ENCODE data around the gene CUL1.
A peak's percentile ranks its signal among the peaks of the same experiment; 100 is the strongest.

Gene CUL1

GRCh38 chr7:148696787-148697186 is 1.9 kb upstream of the CUL1 start:
- CTCF ChIA-PET = no interaction called here
- POLR2A ChIA-PET = no interaction called here
- TF ChIP-seq TARDBP (IDR thresholded peaks at IDR 0.05) (no peak), LEF1 (IDR thresholded peaks at IDR 0.05; ENCODE audit: borderline replicate concordance) (no peak), HDGF (IDR thresholded peaks at IDR 0.05; ENCODE audit: borderline replicate concordance) (no peak), SUZ12 (IDR thresholded peaks at IDR 0.05) (no peak), SP1 (IDR thresholded peaks at IDR 0.05) (no peak), BHLHE40 (IDR thresholded peaks at IDR 0.05; ENCODE audit: borderline replicate concordance) (no peak), CTBP1 (IDR thresholded peaks at IDR 0.05; ENCODE audit: borderline replicate concordance) (no peak), FOXA1 (IDR thresholded peaks at IDR 0.05) (no peak), ELF4 (IDR thresholded peaks at IDR 0.05) (no peak), ARNT (IDR thresholded peaks at IDR 0.05) (no peak), PKNOX1 (IDR thresholded peaks at IDR 0.05) (no peak), NFRKB (IDR thresholded peaks at IDR 0.05) (no peak), L3MBTL2 (conservative IDR thresholded peaks at IDR 0.05) (no peak), FOXM1 (IDR thresholded peaks at IDR 0.05; ENCODE audit: borderline replicate concordance) (no peak), ZNF384 (IDR thresholded peaks at IDR 0.05) (no peak), FOXK2 (IDR thresholded peaks at IDR 0.05) (no peak)

GRCh38 chr7:148697256-148698006 is 1.3 kb upstream of the CUL1 start:
- TF ChIP-seq NFRKB (IDR thresholded peaks at IDR 0.05) = no peak
- TF ChIP-seq L3MBTL2 (conservative IDR thresholded peaks at IDR 0.05) = peak; percentile 62
- no peak for DNase-seq (ENCODE audit: extremely low spot score)
- ChIA-PET CTCF (interaction anchor here (0.7 kb wide), 1 partner anchor 141 kb away, joined by 3 read pairs; no protein-coding TSS in a partner anchor), POLR2A (interaction anchor here (1.1 to 3.9 kb wide), 7 partner anchors 8 to 120 kb away, joined by 3 to 32 read pairs (median 6); no protein-coding TSS in a partner anchor)

More at GRCh38 chr7:148696787-148697186, 1.9 kb upstream of the CUL1 start:
- no peak for DNase-seq (ENCODE audit: extremely low spot score)

GRCh38 chr7:148698007-148698396 is 701 bp upstream of the CUL1 start:
- ChIA-PET CTCF (interaction anchor here (0.7 kb wide), 1 partner anchor 140 kb away, joined by 3 read pairs; no protein-coding TSS in a partner anchor), POLR2A (interaction anchor here (0.8 to 3.9 kb wide), 13 partner anchors 8 to 285 kb away, joined by 3 to 32 read pairs (median 5); no protein-coding TSS in a partner anchor)
- DNase-seq (ENCODE audit: extremely low spot score) = no peak
- TF ChIP-seq ELF4 (IDR thresholded peaks at IDR 0.05) = no peak
- TF ChIP-seq ARNT (IDR thresholded peaks at IDR 0.05) = no peak
- TF ChIP-seq ZNF384 (IDR thresholded peaks at IDR 0.05) = no peak
- TF ChIP-seq FOXK2 (IDR thresholded peaks at IDR 0.05) = no peak
- no peak for TF ChIP-seq SUZ12 (IDR thresholded peaks at IDR 0.05)
- no peak for TF ChIP-seq NFRKB (IDR thresholded peaks at IDR 0.05)
- no peak for TF ChIP-seq CTBP1 (IDR thresholded peaks at IDR 0.05; ENCODE audit: borderline replicate concordance)
- no peak for TF ChIP-seq TARDBP (IDR thresholded peaks at IDR 0.05)
- TF ChIP-seq BHLHE40 (IDR thresholded peaks at IDR 0.05; ENCODE audit: borderline replicate concordance) = no peak
- no peak for TF ChIP-seq PKNOX1 (IDR thresholded peaks at IDR 0.05)
- no peak for TF ChIP-seq L3MBTL2 (conservative IDR thresholded peaks at IDR 0.05)

- CTCF ChIA-PET = interaction anchor here (0.5 kb wide), 1 partner anchor 20 kb away, joined by 3 read pairs; no protein-coding TSS in a partner anchor
- peak; percentile 64 for DNase-seq (ENCODE audit: extremely low spot score)
- TF ChIP-seq FOXK2 (IDR thresholded peaks at IDR 0.05) (no peak), FOXA1 (IDR thresholded peaks at IDR 0.05) (no peak), L3MBTL2 (conservative IDR thresholded peaks at IDR 0.05) (no peak), BHLHE40 (IDR thresholded peaks at IDR 0.05; ENCODE audit: borderline replicate concordance) (no peak), LEF1 (IDR thresholded peaks at IDR 0.05; ENCODE audit: borderline replicate concordance) (0 out of 2 replicates have a peak, but pooled peaks have one; percentile 10)
- POLR2A ChIA-PET = interaction anchor here (0.6 to 3.9 kb wide), 13 partner anchors 9 to 284 kb away, joined by 3 to 32 read pairs (median 5); no protein-coding TSS in a partner anchor
These were observed 500 bp downstream of the CUL1 start for GRCh38 chr7:148699024-148699781.

GRCh38 chr7:148699782-148700629 is 1.3 kb downstream of the CUL1 start:
- POLR2A ChIA-PET = interaction anchor here (0.6 to 3.9 kb wide), 5 partner anchors 10 to 366 kb away, joined by 3 to 32 read pairs (median 3); no protein-coding TSS in a partner anchor

More at GRCh38 chr7:148699782-148700629, 1.3 kb downstream of the CUL1 start:
- CTCF ChIA-PET = interaction anchor here (0.6 kb wide), 1 partner anchor 20 kb away, joined by 4 read pairs; no protein-coding TSS in a partner anchor
- peak; percentile 56 for DNase-seq (ENCODE audit: extremely low spot score)
- TF ChIP-seq HDGF (IDR thresholded peaks at IDR 0.05; ENCODE audit: borderline replicate concordance) = no peak
- no peak for TF ChIP-seq L3MBTL2 (conservative IDR thresholded peaks at IDR 0.05)
- no peak for TF ChIP-seq TARDBP (IDR thresholded peaks at IDR 0.05)
- no peak for TF ChIP-seq CTBP1 (IDR thresholded peaks at IDR 0.05; ENCODE audit: borderline replicate concordance)
- TF ChIP-seq FOXM1 (IDR thresholded peaks at IDR 0.05; ENCODE audit: borderline replicate concordance) = no peak
- TF ChIP-seq PKNOX1 (IDR thresholded peaks at IDR 0.05) = no peak

All from HEK293T (cell line).